NB4 (cell line): ENCODE results near the gene ANKS1A.
A peak's percentile ranks its signal among the peaks of the same experiment; 100 is the strongest.

Source experiments
- DNase-seq: peaks from one replicate; pipeline ENCODE4 v3.0.0; 2010; ENCODE audit warnings: low read depth
- H3K4me3 ChIP-seq: one replicate; pipeline ENCODE4 v1.5.1; 2011; ENCODE audit warnings: mild to moderate bottlenecking, low read depth, low read length, moderate library complexity
- MYC ChIP-seq: IDR thresholded peaks from 2 replicates; pipeline ENCODE4 v1.6.1; 2011; ENCODE audit warnings: low read depth, low read length
- POLR2A ChIP-seq: IDR thresholded peaks from 2 replicates; pipeline ENCODE4 v1.6.1; 2011; ENCODE audit warnings: mild to moderate bottlenecking; ENCODE audit not compliant: insufficient read length; ENCODE audit errors: extremely low read depth
- TF ChIP-seq, protein P1 (sequence below): IDR thresholded peaks from one replicate; pipeline ENCODE4 v1.5.1; 2012; ENCODE audit warnings: low read depth, low read length
- TF ChIP-seq, protein P2 (sequence below): IDR thresholded peaks from 2 replicates; pipeline ENCODE4 v1.6.1; 2011; ENCODE audit warnings: low read depth, low read length

The ANKS1A gene

DNA sequence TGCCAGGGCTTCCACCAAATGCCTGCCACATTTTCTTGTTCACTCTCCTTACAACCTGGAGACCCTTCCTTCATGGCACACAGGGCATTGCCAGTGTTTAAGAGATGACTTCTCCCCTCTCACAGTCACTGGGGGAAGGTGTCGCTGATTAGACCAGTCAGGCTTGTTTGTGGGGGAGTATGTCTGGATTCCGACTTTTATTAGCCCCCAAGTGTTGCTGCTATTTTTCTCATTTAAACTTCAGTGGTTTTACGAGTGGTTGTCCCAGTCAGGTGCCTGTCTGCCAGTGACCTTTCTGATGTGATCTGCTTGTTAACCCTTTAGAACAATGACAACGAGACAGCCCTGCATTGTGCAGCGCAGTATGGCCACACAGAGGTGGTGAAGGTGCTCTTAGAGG is 92.3 kb downstream of the ANKS1A start:
- TF ChIP-seq, protein P1, sequence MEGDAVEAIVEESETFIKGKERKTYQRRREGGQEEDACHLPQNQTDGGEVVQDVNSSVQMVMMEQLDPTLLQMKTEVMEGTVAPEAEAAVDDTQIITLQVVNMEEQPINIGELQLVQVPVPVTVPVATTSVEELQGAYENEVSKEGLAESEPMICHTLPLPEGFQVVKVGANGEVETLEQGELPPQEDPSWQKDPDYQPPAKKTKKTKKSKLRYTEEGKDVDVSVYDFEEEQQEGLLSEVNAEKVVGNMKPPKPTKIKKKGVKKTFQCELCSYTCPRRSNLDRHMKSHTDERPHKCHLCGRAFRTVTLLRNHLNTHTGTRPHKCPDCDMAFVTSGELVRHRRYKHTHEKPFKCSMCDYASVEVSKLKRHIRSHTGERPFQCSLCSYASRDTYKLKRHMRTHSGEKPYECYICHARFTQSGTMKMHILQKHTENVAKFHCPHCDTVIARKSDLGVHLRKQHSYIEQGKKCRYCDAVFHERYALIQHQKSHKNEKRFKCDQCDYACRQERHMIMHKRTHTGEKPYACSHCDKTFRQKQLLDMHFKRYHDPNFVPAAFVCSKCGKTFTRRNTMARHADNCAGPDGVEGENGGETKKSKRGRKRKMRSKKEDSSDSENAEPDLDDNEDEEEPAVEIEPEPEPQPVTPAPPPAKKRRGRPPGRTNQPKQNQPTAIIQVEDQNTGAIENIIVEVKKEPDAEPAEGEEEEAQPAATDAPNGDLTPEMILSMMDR, result no peak
- TF ChIP-seq MYC (no peak), POLR2A (no peak)
- TF ChIP-seq, protein P2, sequence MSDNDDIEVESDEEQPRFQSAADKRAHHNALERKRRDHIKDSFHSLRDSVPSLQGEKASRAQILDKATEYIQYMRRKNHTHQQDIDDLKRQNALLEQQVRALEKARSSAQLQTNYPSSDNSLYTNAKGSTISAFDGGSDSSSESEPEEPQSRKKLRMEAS, result no peak
- H3K4me3 ChIP-seq, result no peak overlapping the region
- no peak for DNase-seq

DNA sequence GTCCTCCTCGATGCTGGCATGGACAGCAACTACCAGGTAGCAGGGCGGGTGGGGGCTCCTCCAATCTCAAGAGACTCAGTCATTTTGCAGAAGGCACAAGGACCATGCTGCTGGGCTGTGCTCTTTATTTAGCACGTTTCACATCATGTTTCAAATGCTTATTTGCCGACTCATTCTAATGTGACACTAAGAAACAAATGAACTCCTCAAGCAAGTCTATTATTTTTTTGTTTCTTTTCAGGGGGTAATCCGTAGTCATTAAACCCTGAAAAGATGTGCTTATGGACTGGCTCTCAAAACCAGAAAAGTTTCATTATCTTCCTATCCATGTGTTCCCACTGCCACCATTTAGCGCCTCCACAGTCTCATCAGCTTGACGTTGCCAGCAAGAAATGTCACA is 92.9 kb downstream of the ANKS1A start:
- TF ChIP-seq MYC, result no peak
- TF ChIP-seq, protein P2, result no peak
- TF ChIP-seq POLR2A, result no peak
- TF ChIP-seq, protein P1, result no peak
- no peak overlapping the region for H3K4me3 ChIP-seq
- no peak for DNase-seq

DNA sequence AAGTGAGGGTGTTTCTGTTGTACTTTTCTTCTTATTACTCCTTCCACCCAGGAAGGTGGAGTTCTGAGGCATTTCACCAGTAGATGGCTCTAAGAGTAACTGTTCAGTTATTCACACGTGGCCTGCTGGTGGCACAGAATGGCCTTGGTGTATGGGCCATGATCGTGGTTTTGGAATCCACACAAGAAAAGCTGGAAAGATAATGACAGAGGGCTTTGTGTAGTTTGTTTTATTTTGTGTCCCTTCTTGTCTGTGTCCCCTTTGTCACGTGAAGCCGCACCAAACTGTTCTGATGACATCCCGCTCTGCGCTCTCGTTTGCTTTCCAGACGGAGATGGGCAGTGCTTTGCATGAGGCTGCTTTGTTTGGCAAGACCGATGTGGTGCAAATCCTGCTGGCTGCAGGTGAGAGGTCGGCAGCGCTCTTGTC is 93.4 kb downstream of the ANKS1A start:
- TF ChIP-seq, protein P2, result peak; percentile 62; the same call in 1 of the 2 replicates
- TF ChIP-seq, protein P1, result peak; percentile 31
- TF ChIP-seq MYC (no peak), POLR2A (no peak)
- H3K4me3 ChIP-seq, result no peak overlapping the region
- DNase-seq, result peak; percentile 51

DNA sequence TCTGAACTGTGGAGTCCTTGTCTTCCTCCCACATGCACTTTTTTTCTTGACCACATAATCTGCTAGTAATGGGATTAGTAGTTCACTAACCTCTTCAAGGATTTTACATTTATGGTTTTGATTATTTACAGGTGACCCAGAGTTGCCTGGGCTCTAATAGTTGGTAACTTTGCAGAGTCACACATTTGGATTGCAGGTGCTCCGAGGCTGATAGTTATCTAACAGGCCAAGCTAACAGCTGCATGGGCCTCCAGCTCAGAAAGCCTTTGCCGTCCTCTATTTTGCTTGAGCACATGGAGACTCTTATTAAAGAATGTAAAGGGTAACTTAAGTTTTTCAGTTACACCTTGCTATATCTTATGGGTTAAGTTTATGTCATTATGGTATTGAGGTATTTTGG is 95.4 kb downstream of the ANKS1A start:
- DNase-seq, result no peak
- no peak overlapping the region for H3K4me3 ChIP-seq
- TF ChIP-seq POLR2A (no peak), MYC (no peak)
- TF ChIP-seq, protein P2, result no peak
- TF ChIP-seq, protein P1, result no peak

DNA sequence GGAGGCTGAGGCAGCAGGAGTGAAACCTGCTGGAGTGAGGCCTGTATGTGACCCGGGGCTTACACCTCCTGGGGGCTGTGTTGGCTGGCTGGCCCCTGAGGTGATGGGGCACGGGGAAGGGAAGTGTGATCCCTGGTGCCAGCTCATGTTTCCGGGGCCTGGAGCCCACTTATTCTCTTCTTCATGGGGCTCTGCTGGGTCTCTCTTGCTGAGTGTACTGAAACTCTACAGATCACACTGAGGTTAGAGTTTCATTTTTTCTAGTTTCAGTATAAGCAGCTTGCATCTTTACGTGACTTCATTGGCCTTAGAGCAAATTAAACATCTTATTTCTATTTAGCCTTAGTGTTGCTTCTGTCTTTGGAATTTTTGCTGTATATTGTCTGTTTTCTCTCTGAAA is 96.2 kb downstream of the ANKS1A start:
- DNase-seq, result no peak
- no peak for TF ChIP-seq POLR2A
- H3K4me3 ChIP-seq, result no peak overlapping the region

DNA sequence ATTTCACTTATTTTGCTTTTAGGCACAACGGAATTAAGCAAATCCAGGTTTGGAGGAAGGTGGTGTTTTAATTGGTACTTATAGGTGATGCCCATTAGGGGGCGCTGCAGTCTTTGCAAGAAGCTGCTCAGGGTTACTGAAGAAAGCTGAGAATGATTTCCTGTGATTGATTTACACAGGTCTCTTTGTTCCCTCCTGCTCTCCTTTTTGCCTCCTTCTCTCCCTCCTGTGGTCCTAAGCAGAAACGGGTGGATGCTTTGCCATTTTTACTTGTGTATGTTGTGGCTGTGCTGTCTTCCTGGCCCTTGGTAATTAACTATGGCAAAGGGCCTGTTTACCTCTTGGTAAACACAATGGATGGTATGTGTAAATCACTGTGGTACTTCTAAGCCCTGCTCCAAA is 97.8 kb downstream of the ANKS1A start:
- peak; percentile 87 for DNase-seq
- no peak overlapping the region for H3K4me3 ChIP-seq
- TF ChIP-seq, protein P1, result peak; percentile 71
- no peak for TF ChIP-seq MYC
